K562 (cell line): ENCODE data around the gene GABRB1. TPM values are rescaled to one million over a fixed set of nuclear protein-coding genes. Genes with fewer than 3 reads are reported as not detected.

ENCODE experiments used
- ATAC-seq: fragments of 200-7000 bp; cut with Tn5 transposase; 3 replicates; pipeline ENCODE4 v1.9.1; 2020; ENCODE audit warnings: moderate library complexity
- BruUV-seq: library from RNA; stranded (reverse); fragments of 400-500 nt; replicated peaks from 2 replicates; lab custom pipeline; 2021; lab: Mats Ljungman, UMichigan
- CTCF ChIA-PET: fragments of 300-600 bp; formaldehyde crosslinking; extraction: SDS; loops from one replicate; lab custom pipeline; 2021; ENCODE audit warnings: low intra/inter-chr PET ratio; lab: Yijun Ruan, JAX
- POLR2A ChIA-PET: fragments of 300-600, 350-650 bp; sonication (Branson Sonifier 250); formaldehyde crosslinking; extraction: SDS; loops from one replicate; lab custom pipeline; 2021; ENCODE audit warnings: antibody characterized with exemption, inconsistent platforms; lab: Yijun Ruan, JAX
- DNase-seq, 4 experiments: peaks; one replicate each; pipeline versions ENCODE4 v3.0.0 to v3.0.0-alpha.2; 2011 to 2018; ENCODE audit warnings: low spot score in 3 of 4, mixed read lengths in 3 of 4; ENCODE audit errors: extremely low read depth in 1 of 4
- FAIRE-seq: peaks from 2 replicates; lab custom pipeline; 2011; peaks lifted over from hg19 to GRCh38; lab: Jason Lieb, UNC
- H2AFZ ChIP-seq: 2 replicates; pipeline ENCODE4 v1.6.0; 2011; ENCODE audit warnings: low read depth, low read length, control low read depth, inconsistent platforms
- H3K27ac ChIP-seq: fragments of 200-600 bp; 3 replicates; pipeline ENCODE4 v1.8.0; 2011; ENCODE audit warnings: low read depth, mild to moderate bottlenecking, control low read depth, inconsistent platforms, low read length, moderate library complexity, mixed read lengths; ENCODE audit errors: extremely low read depth
- H3K27me3 ChIP-seq, 2 experiments: fragments of 300-600 bp in 1 of 2; 2 replicates in 1 of 2; 3 replicates in 1 of 2; pipeline versions ENCODE4 v1.6.0 to v1.8.0; 2011; ENCODE audit warnings: inconsistent platforms in 2 of 2, low read length in 2 of 2, mild to moderate bottlenecking in 1 of 2, mixed read lengths in 1 of 2, moderate library complexity in 1 of 2; ENCODE audit not compliant: control insufficient read depth in 2 of 2, insufficient read depth in 2 of 2
- H3K36me3 ChIP-seq: fragments of 300-600 bp; 3 replicates; pipeline ENCODE4 v1.8.0; 2011; ENCODE audit warnings: mild to moderate bottlenecking, low read length, inconsistent platforms; ENCODE audit not compliant: control insufficient read depth, insufficient read depth
- H3K4me1 ChIP-seq, 2 experiments: fragments of 200-600 bp in 1 of 2; replicated peaks in 1 of 2; 2 replicates in 1 of 2; 3 replicates in 1 of 2; pipeline versions ENCODE4 v1.5.1 to v1.8.0; 2011; ENCODE audit warnings: inconsistent platforms in 2 of 2, low read length in 2 of 2, mild to moderate bottlenecking in 1 of 2, mixed read lengths in 1 of 2, moderate library complexity in 1 of 2; ENCODE audit not compliant: control insufficient read depth in 2 of 2, insufficient read depth in 2 of 2
- H3K4me2 ChIP-seq: 2 replicates; pipeline ENCODE4 v1.6.1; 2011; ENCODE audit warnings: low read length, control low read depth, inconsistent platforms, mixed read lengths; ENCODE audit not compliant: insufficient read depth
- H3K4me3 ChIP-seq: fragments of 200-600 bp; sonication (generic), shearing (Covaris generic); 2 replicates; pipeline ENCODE4 v1.5.1; 2016; ENCODE audit warnings: control low read depth, inconsistent platforms
- H3K79me2 ChIP-seq: fragments of 200-600 bp; 3 replicates; pipeline ENCODE4 v1.8.0; 2011; ENCODE audit warnings: low read length, inconsistent platforms; ENCODE audit not compliant: control insufficient read depth, insufficient read depth
- H3K9ac ChIP-seq, 2 experiments: 2 replicates each; pipeline versions ENCODE4 v1.6.0 to v1.6.1; 2011; ENCODE audit warnings: low read depth in 2 of 2, low read length in 2 of 2, control low read depth in 1 of 2, inconsistent platforms in 1 of 2, mild to moderate bottlenecking in 1 of 2, mixed read lengths in 1 of 2; ENCODE audit not compliant: insufficient read depth in 1 of 2
- H3K9me1 ChIP-seq: one replicate; pipeline ENCODE4 v1.6.0; 2011; ENCODE audit warnings: inconsistent platforms, mild to moderate bottlenecking, low read length, moderate library complexity; ENCODE audit not compliant: control insufficient read depth, insufficient read depth
- H3K9me3 ChIP-seq: replicated peaks from 2 replicates; pipeline ENCODE4 v1.5.1; 2011; ENCODE audit warnings: low read depth, low read length, inconsistent platforms; ENCODE audit not compliant: control insufficient read depth, insufficient read depth
- H4K20me1 ChIP-seq: replicated peaks from 2 replicates; pipeline ENCODE4 v1.6.1; 2011; ENCODE audit warnings: low read length, inconsistent platforms, mixed read lengths; ENCODE audit not compliant: control insufficient read depth, insufficient read depth
- ADNP ChIP-seq: fragments of 200-800 bp; sonication (Bioruptor generic); IDR thresholded peaks from 2 replicates; pipeline ENCODE4 v1.6.1; 2016; ENCODE audit warnings: missing genetic modification characterization, missing compliant biosample characterization
- LCOR ChIP-seq: sonication (generic); formaldehyde crosslinking; IDR thresholded peaks from 2 replicates; pipeline ENCODE4 v1.8.0; 2022; ENCODE audit warnings: mild to moderate bottlenecking, missing genetic modification reagents
- MIER1 ChIP-seq: fragments of 450-650 bp; IDR thresholded peaks from 2 replicates; pipeline ENCODE4 v1.6.1; 2016; ENCODE audit warnings: antibody characterized with exemption, mild to moderate bottlenecking, low read depth
- MXI1 ChIP-seq: IDR thresholded peaks from 2 replicates; pipeline ENCODE4 v1.6.1; 2011; ENCODE audit warnings: low read depth, mild to moderate bottlenecking, improper control_type of control experiment, low read length
- NELFE ChIP-seq: IDR thresholded peaks from 2 replicates; pipeline ENCODE4 v1.6.1; 2011; ENCODE audit warnings: mild to moderate bottlenecking; ENCODE audit not compliant: insufficient read depth, insufficient read length
- NFE2L1 ChIP-seq: fragments of 450-650 bp; IDR thresholded peaks from 2 replicates; pipeline ENCODE4 v1.6.1; 2016; ENCODE audit warnings: missing genetic modification characterization, low read depth, mild to moderate bottlenecking, missing compliant biosample characterization, moderate library complexity, borderline replicate concordance
- TARDBP ChIP-seq: fragments of 450-650 bp; IDR thresholded peaks from 2 replicates; pipeline ENCODE4 v1.6.1; 2016
- TCFL5 ChIP-seq: fragments of 250-450 bp; sonication (Bioruptor Pico); conservative IDR thresholded peaks from 2 replicates; pipeline ENCODE4 v1.6.1; 2021; ENCODE audit warnings: mild to moderate bottlenecking, moderate library complexity, matching md5 sums
- WGBS: fragments of 100-300 bp; shearing (Covaris generic); methylation state at CpG from one replicate; pipeline ENCODE4 v1.1.6; 2016; ENCODE audit warnings: low coverage, mixed read lengths; ENCODE audit not compliant: insufficient coverage; ENCODE audit errors: missing lambda C conversion rate; 5-methylcytosine and 5-hydroxymethylcytosine counted together
- in situ Hi-C: fragments of 300-500 bp; cut with MboI; formaldehyde crosslinking; loops from 4 replicates; pipeline ENCODE4 v1.15.0; 2018; ENCODE audit warnings: inconsistent platforms, mixed read lengths
- intact Hi-C: fragments of 100-400 bp; cut with micrococcal nuclease; formaldehyde crosslinking; loops from 2 replicates; pipeline ENCODE4 v1.14.2; 2022
- polyA plus RNA-seq, 8 experiments: library from polyadenylated mRNA; depleted of rRNA in 4 of 8; stranded (reverse) in 5 of 8; unstranded in 3 of 8; fragments of >200 nt; fragmentation: Nextera tagmentation in 2 of 8; fragmentation: Illumina TruSeq in 1 of 8; extraction: Ambion mirVana in 2 of 8; extraction: Trizol in 1 of 8; gene quantifications; 2 replicates each; pipeline versions ENCODE4 v1.2.1 to v1.2.3, GENCODE V29; 2011 to 2014; ENCODE audit warnings: inconsistent platforms in 1 of 8, missing spikeins in 1 of 8
- total RNA-seq, 7 experiments: library from RNA; depleted of rRNA in 6 of 7; stranded (reverse); fragments of >200 nt in 6 of 7; fragmentation: Illumina TruSeq in 2 of 7; extraction: Trizol in 2 of 7; gene quantifications; 2 replicates each; pipeline versions ENCODE4 v1.2.1 to v1.2.3, GENCODE V29; 2011 to 2021; ENCODE audit warnings: low replicate concordance in 1 of 7
- TF ChIP-seq, protein P1 (sequence below): sonication (generic); formaldehyde crosslinking; IDR thresholded peaks from 2 replicates; pipeline ENCODE4 v1.8.0; 2022; ENCODE audit warnings: mild to moderate bottlenecking, missing genetic modification reagents
- TF ChIP-seq, protein P2 (sequence below): sonication (generic); formaldehyde crosslinking; IDR thresholded peaks from 2 replicates; pipeline ENCODE4 v1.8.1; 2023; ENCODE audit warnings: mild to moderate bottlenecking, missing genetic modification reagents
- TF ChIP-seq, protein P3 (sequence below): fragments of 450-650 bp; formaldehyde crosslinking; IDR thresholded peaks from 2 replicates; pipeline ENCODE4 v1.4.0; 2020; ENCODE audit warnings: mild to moderate bottlenecking, mixed read lengths

GABRB1 gene
- total and polyA plus RNA-seq, 9 of the 15 experiments (the other 6 are each of a cell fraction or from before 2014, with no cell fraction given), result not detected

DNA sequence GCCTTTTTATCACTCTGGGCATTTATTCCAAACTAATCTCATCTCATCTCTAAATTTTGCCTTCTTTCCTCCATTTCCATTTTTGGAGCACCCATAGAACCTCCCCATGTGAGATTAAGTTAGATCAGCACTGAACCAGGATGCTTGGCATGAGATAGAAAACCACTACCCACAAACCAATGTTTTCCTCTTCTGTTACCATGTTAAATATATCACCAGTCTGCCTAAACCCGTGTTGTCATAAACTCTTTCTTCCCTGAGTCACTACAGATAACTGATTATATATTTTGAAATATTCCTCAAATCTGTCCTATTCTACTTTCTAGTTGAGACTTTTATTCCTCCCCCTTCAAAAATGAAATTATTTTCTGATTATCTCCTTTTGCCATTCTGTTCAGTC, 37.6 kb downstream of the GABRB1 start:
- Histone ChIP-seq H3K4me3 (no peak overlapping the region), H4K20me1 (no peaks in the 10 kb centered on the region), H3K9me1 (no peaks in the 10 kb centered on the region), H3K27ac (no peak overlapping the region), H3K4me1 (no peaks in the 10 kb centered on the region), H3K9ac (no peak overlapping the region), H3K27me3 (no peaks in the 10 kb centered on the region), H2AFZ (no peak overlapping the region), H3K4me2 (no peak overlapping the region), H3K79me2 (no peaks in the 10 kb centered on the region), H3K36me3 (no peaks in the 10 kb centered on the region), H3K9me3 (0 out of 2 replicates have a peak, but pooled peaks cover 1% of the 10 kb centered on the region)
- DNase-seq (no peak), FAIRE-seq (no peak), ATAC-seq (no peak)
- ChIA-PET POLR2A (no interaction called here), CTCF (no interaction called here)
- WGBS, result 0% methylated on average over 1 of the region's 1 CpG
- TF ChIP-seq, protein P1, sequence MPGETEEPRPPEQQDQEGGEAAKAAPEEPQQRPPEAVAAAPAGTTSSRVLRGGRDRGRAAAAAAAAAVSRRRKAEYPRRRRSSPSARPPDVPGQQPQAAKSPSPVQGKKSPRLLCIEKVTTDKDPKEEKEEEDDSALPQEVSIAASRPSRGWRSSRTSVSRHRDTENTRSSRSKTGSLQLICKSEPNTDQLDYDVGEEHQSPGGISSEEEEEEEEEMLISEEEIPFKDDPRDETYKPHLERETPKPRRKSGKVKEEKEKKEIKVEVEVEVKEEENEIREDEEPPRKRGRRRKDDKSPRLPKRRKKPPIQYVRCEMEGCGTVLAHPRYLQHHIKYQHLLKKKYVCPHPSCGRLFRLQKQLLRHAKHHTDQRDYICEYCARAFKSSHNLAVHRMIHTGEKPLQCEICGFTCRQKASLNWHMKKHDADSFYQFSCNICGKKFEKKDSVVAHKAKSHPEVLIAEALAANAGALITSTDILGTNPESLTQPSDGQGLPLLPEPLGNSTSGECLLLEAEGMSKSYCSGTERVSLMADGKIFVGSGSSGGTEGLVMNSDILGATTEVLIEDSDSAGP (CRISPR knock-in tag), result no peak
- TF ChIP-seq NELFE, result no peak
- BruUV-seq, result no TSS peak
- in situ Hi-C loops (no loop called here), intact Hi-C loops (no loop called here)

DNA sequence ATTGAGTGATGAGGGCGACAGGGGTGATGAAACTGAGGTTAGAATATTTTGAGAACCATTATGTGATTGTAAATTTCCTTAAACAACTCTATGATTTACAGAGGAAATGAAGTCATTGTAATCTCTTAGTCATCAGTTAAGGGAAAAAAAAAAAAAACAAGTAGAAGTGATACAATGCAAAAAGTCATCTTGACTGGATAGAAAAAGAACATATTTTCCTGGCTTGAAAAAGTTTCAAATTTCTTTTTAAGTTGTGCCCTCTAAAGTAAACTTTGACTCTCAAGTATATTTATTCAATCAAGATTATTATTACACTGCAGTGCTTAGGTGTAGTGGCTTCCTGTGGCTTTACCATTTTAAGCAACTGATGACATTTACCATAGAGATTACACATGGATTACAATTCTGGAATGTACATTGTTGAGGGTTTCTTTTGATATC, 40.6 kb downstream of the GABRB1 start:
- in situ Hi-C loops, result no loop called here
- ChIA-PET POLR2A (no interaction called here), CTCF (no interaction called here)
- FAIRE-seq (no peak), ATAC-seq (no peak), DNase-seq (no peak)
- Histone ChIP-seq H2AFZ (no peak overlapping the region), H3K4me3 (no peak overlapping the region), H3K36me3 (no peaks in the 10 kb centered on the region), H3K4me2 (no peak overlapping the region), H3K4me1 (no peaks in the 10 kb centered on the region), H3K9ac (no peak overlapping the region), H3K27ac (no peak overlapping the region), H3K27me3 (no peaks in the 10 kb centered on the region), H4K20me1 (no peaks in the 10 kb centered on the region), H3K79me2 (no peaks in the 10 kb centered on the region), H3K9me1 (no peaks in the 10 kb centered on the region), H3K9me3 (0 out of 2 replicates have a peak, but pooled peaks cover 1% of the 10 kb centered on the region)
- BruUV-seq, result no TSS peak
- intact Hi-C loops, result no loop called here
- 0% methylated on average over 1 of the region's 1 CpG for WGBS
- no peak for TF ChIP-seq MIER1
- no peak for TF ChIP-seq MXI1
- TF ChIP-seq, protein P2, sequence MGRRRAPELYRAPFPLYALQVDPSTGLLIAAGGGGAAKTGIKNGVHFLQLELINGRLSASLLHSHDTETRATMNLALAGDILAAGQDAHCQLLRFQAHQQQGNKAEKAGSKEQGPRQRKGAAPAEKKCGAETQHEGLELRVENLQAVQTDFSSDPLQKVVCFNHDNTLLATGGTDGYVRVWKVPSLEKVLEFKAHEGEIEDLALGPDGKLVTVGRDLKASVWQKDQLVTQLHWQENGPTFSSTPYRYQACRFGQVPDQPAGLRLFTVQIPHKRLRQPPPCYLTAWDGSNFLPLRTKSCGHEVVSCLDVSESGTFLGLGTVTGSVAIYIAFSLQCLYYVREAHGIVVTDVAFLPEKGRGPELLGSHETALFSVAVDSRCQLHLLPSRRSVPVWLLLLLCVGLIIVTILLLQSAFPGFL (CRISPR knock-in tag), result no peak
- no peak for TF ChIP-seq TCFL5
- no peak for TF ChIP-seq NFE2L1 (tag)
- TF ChIP-seq LCOR (CRISPR knock-in tag), result no peak
- TF ChIP-seq, protein P3, sequence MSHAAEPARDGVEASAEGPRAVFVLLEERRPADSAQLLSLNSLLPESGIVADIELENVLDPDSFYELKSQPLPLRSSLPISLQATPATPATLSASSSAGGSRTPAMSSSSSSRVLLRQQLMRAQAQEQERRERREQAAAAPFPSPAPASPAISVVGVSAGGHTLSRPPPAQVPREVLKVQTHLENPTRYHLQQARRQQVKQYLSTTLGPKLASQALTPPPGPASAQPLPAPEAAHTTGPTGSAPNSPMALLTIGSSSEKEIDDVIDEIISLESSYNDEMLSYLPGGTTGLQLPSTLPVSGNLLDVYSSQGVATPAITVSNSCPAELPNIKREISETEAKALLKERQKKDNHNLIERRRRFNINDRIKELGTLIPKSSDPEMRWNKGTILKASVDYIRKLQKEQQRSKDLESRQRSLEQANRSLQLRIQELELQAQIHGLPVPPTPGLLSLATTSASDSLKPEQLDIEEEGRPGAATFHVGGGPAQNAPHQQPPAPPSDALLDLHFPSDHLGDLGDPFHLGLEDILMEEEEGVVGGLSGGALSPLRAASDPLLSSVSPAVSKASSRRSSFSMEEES (CRISPR knock-in tag), result no peak
- no peak for TF ChIP-seq ADNP (tag)
- TF ChIP-seq TARDBP, result no peak
